Brain pericyte (primary cell): ENCODE results near the gene CDCA3.
A peak's percentile ranks its signal among the peaks of the same experiment; 100 is the strongest.

Experiments
- DNase-seq: peaks from one replicate; pipeline ENCODE4 v3.0.0-alpha.2; 2012; ENCODE audit warnings: low read depth, low spot score

CDCA3 gene

GRCh38 chr12:6832125-6832524, 19.0 kb downstream of the CDCA3 start:
- no peak for DNase-seq

GRCh38 chr12:6831450-6831995, 19.6 kb downstream of the CDCA3 start:
- no peak for DNase-seq

- no peak for DNase-seq
Measured at GRCh38 chr12:6830999-6831398, 20.1 kb downstream of the CDCA3 start.

- no peak for DNase-seq
Measured at GRCh38 chr12:6830286-6830890, 20.7 kb downstream of the CDCA3 start.

GRCh38 chr12:6829536-6830220, 21.4 kb downstream of the CDCA3 start:
- DNase-seq = no peak

GRCh38 chr12:6828781-6829535, 22.1 kb downstream of the CDCA3 start:
- DNase-seq = no peak

GRCh38 chr12:6827982-6828780, 22.9 kb downstream of the CDCA3 start, which contains the start of gene P3H3:
P3H3 (plus strand) TSS chr12:6828407; CDS start chr12:6828441, 34 bp downstream.
- no peak for DNase-seq

GRCh38 chr12:6827437-6827911, 23.6 kb downstream of the CDCA3 start:
- peak; percentile 26 for DNase-seq

- no peak for DNase-seq
Measured at GRCh38 chr12:6826734-6827436, 24.2 kb downstream of the CDCA3 start.

GRCh38 chr12:6826125-6826733, 24.9 kb downstream of the CDCA3 start:
- no peak for DNase-seq

- peak; percentile 66 for DNase-seq
Measured at GRCh38 chr12:6825398-6826124, 25.5 kb downstream of the CDCA3 start.

- DNase-seq = no peak
Measured at GRCh38 chr12:6824901-6825381, 26.1 kb downstream of the CDCA3 start.

- DNase-seq = no peak
Measured at GRCh38 chr12:6824085-6824775, 26.9 kb downstream of the CDCA3 start.

GRCh38 chr12:6823182-6824084, 27.7 kb downstream of the CDCA3 start:
- DNase-seq = no peak

GRCh38 chr12:6822426-6823135, 28.5 kb downstream of the CDCA3 start:
- DNase-seq = no peak

- DNase-seq = no peak
Measured at GRCh38 chr12:6821591-6822425, 29.3 kb downstream of the CDCA3 start, which contains the start of gene GPR162. GPR162 (plus strand) TSS chr12:6821821; CDS start chr12:6823899, 2,078 bp downstream.
